RWPE2 (cell line): ENCODE measurements around the gene TSFM.

Source experiments
- ATAC-seq: fragments of 200-7000 bp; cut with Tn5 transposase; 3 replicates; pipeline ENCODE4 v1.9.1; 2021; ENCODE audit warnings: low read depth
- DNase-seq: peaks from one replicate; pipeline ENCODE4 v3.0.0-alpha.2; 2020; ENCODE audit warnings: low spot score
- H3K27ac ChIP-seq: fragments of 450-650 bp; 2 replicates; pipeline ENCODE4 v1.5.1; 2017; ENCODE audit warnings: mild to moderate bottlenecking; ENCODE audit not compliant: poor library complexity, severe bottlenecking
- H3K27me3 ChIP-seq: fragments of 250-450 bp; sonication (Bioruptor Pico); 2 replicates; pipeline ENCODE4 v1.5.1; 2021; ENCODE audit warnings: mild to moderate bottlenecking, moderate library complexity; ENCODE audit not compliant: insufficient read depth, poor library complexity, severe bottlenecking
- H3K36me3 ChIP-seq: fragments of 250-450 bp; sonication (Bioruptor Pico); 2 replicates; pipeline ENCODE4 v1.5.1; 2020; ENCODE audit warnings: low read depth, mild to moderate bottlenecking, moderate library complexity
- H3K4me1 ChIP-seq: fragments of 250-450 bp; sonication (Bioruptor Pico); 2 replicates; pipeline ENCODE4 v1.5.1; 2021; ENCODE audit warnings: mild to moderate bottlenecking, moderate library complexity; ENCODE audit not compliant: insufficient read depth, poor library complexity, severe bottlenecking
- H3K4me3 ChIP-seq: fragments of 250-450 bp; sonication (Bioruptor Pico); 2 replicates; pipeline ENCODE4 v1.5.1; 2021; ENCODE audit warnings: mild to moderate bottlenecking, moderate library complexity; ENCODE audit not compliant: severe bottlenecking
- H3K9me3 ChIP-seq: fragments of 250-450 bp; sonication (Bioruptor Pico); 2 replicates; pipeline ENCODE4 v1.5.1; 2021; ENCODE audit warnings: mild to moderate bottlenecking, moderate library complexity; ENCODE audit not compliant: severe bottlenecking
- CTCF ChIP-seq: fragments of 450-650 bp; IDR thresholded peaks from one replicate; pipeline ENCODE4 v1.5.1; 2017; ENCODE audit warnings: mild to moderate bottlenecking, moderate library complexity; ENCODE audit not compliant: poor library complexity, severe bottlenecking

Gene TSFM

GRCh38 chr12:57842342-57843294 lies 60.0 kb downstream of the TSFM start:
- H3K4me3 ChIP-seq: no peak overlapping the region
- no peak for DNase-seq
- H3K27me3 ChIP-seq: no peaks in the 10 kb centered on the region
- no peak for TF ChIP-seq CTCF
- H3K36me3 ChIP-seq: peaks cover 4% of the 10 kb centered on the region
- H3K27ac ChIP-seq: no peak overlapping the region
- peaks cover 21% of the 10 kb centered on the region for H3K4me1 ChIP-seq
- no peaks in the 10 kb centered on the region for H3K9me3 ChIP-seq
- no peak for ATAC-seq

- H3K4me3 ChIP-seq: peak overlapping the region; percentile 86
- peak overlapping the region; percentile 70 for H3K27ac ChIP-seq
- no peaks in the 10 kb centered on the region for H3K9me3 ChIP-seq
- no peak for TF ChIP-seq CTCF
- H3K4me1 ChIP-seq: peaks cover 11% of the 10 kb centered on the region
- H3K27me3 ChIP-seq: no peaks in the 10 kb centered on the region
- DNase-seq (no peak), ATAC-seq (peak; percentile 54)
- peaks cover 4% of the 10 kb centered on the region for H3K36me3 ChIP-seq
These were observed 62.3 kb downstream of the TSFM start for GRCh38 chr12:57844709-57845477.

GRCh38 chr12:57845478-57846284 lies 63.1 kb downstream of the TSFM start:
- peak; percentile 26; the same call in 2 of the 3 replicates for ATAC-seq
- no peak for DNase-seq

GRCh38 chr12:57846285-57846576 lies 63.6 kb downstream of the TSFM start:
- peak overlapping the region; percentile 70 for H3K27ac ChIP-seq
- peaks cover 5% of the 10 kb centered on the region for H3K4me1 ChIP-seq
- H3K4me3 ChIP-seq: peak overlapping the region; percentile 86
- DNase-seq (no peak), ATAC-seq (peak; percentile 21; the same call in 2 of the 3 replicates)
- TF ChIP-seq CTCF: no peak
- peaks cover 4% of the 10 kb centered on the region for H3K36me3 ChIP-seq
- H3K27me3 ChIP-seq: no peaks in the 10 kb centered on the region
- H3K9me3 ChIP-seq: no peaks in the 10 kb centered on the region

More at GRCh38 chr12:57845478-57846284, 63.1 kb downstream of the TSFM start:
- Histone ChIP-seq H3K4me3 (peak overlapping the region; percentile 86), H3K27me3 (no peaks in the 10 kb centered on the region), H3K9me3 (no peaks in the 10 kb centered on the region), H3K27ac (peak overlapping the region; percentile 70), H3K36me3 (peaks cover 4% of the 10 kb centered on the region), H3K4me1 (peaks cover 10% of the 10 kb centered on the region)
- no peak for TF ChIP-seq CTCF
